K562 (cell line): ENCODE measurements around the gene LIPT2. TPM values are rescaled to one million over a fixed set of nuclear protein-coding genes. Genes with fewer than 3 reads are reported as not detected.

Experiments
- CBX5 ChIP-seq: IDR thresholded peaks from 2 replicates; pipeline ENCODE4 v1.6.1; 2014; ENCODE audit warnings: low read depth, borderline replicate concordance
- CCNT2 ChIP-seq: IDR thresholded peaks from 2 replicates; pipeline ENCODE4 v1.6.1; 2011; ENCODE audit warnings: borderline replicate concordance, low read depth, mild to moderate bottlenecking, moderate library complexity, mixed read lengths, low read length; ENCODE audit not compliant: insufficient read length; ENCODE audit errors: extremely low read depth
- E2F3 ChIP-seq: fragments of 250-450 bp; sonication (Bioruptor Pico); IDR thresholded peaks from 2 replicates; pipeline ENCODE4 v1.4.0; 2020; ENCODE audit warnings: mild to moderate bottlenecking
- EP300 ChIP-seq: IDR thresholded peaks from 2 replicates; pipeline ENCODE4 v1.6.1; 2012; ENCODE audit warnings: low read length, improper control_type of control experiment
- EZH2 ChIP-seq: IDR thresholded peaks from 2 replicates; pipeline ENCODE4 v1.6.1; 2012; ENCODE audit warnings: low read depth, mild to moderate bottlenecking, inconsistent platforms, low read length, borderline replicate concordance
- FOXA1 ChIP-seq: fragments of 450-650 bp; IDR thresholded peaks from 2 replicates; pipeline ENCODE4 v1.6.1; 2016; ENCODE audit warnings: mild to moderate bottlenecking, borderline replicate concordance
- GATAD2B ChIP-seq: fragments of 450-650 bp; IDR thresholded peaks from 2 replicates; pipeline ENCODE4 v1.6.1; 2017; ENCODE audit warnings: mild to moderate bottlenecking, borderline replicate concordance
- HES1 ChIP-seq: fragments of 450-650 bp; IDR thresholded peaks from 2 replicates; pipeline ENCODE4 v1.6.1; 2016; ENCODE audit warnings: low read depth, mild to moderate bottlenecking, moderate library complexity
- HSF4 ChIP-seq: fragments of 250-450 bp; sonication (Bioruptor Pico); IDR thresholded peaks from 2 replicates; pipeline ENCODE4 v2.1.2; 2022; ENCODE audit warnings: mild to moderate bottlenecking, moderate library complexity, borderline replicate concordance
- ILF3 ChIP-seq: fragments of 450-650 bp; IDR thresholded peaks from 2 replicates; pipeline ENCODE4 v1.6.1; 2018; ENCODE audit warnings: antibody characterized with exemption, mild to moderate bottlenecking, moderate library complexity, borderline replicate concordance
- JUN ChIP-seq, 2 experiments: sonication (generic) in 1 of 2; formaldehyde crosslinking in 1 of 2; IDR thresholded peaks; 2 replicates each; pipeline versions ENCODE4 v1.6.1 to v1.8.0; 2012 to 2022; ENCODE audit warnings: borderline replicate concordance in 2 of 2, mild to moderate bottlenecking in 2 of 2, improper control_type of control experiment in 1 of 2, low read depth in 1 of 2, low read length in 1 of 2, missing genetic modification reagents in 1 of 2
- MAFF ChIP-seq: IDR thresholded peaks from 2 replicates; pipeline ENCODE4 v1.6.1; 2012; ENCODE audit warnings: low read length, improper control_type of control experiment
- MAFK ChIP-seq: IDR thresholded peaks from 2 replicates; pipeline ENCODE4 v1.6.1; 2011; ENCODE audit warnings: low read length, improper control_type of control experiment
- NRF1 ChIP-seq, 2 experiments: fragments of 450-650 bp; IDR thresholded peaks in 1 of 2; conservative IDR thresholded peaks in 1 of 2; 2 replicates each; pipeline ENCODE4 v1.6.1; 2014; ENCODE audit warnings: mild to moderate bottlenecking in 2 of 2
- POLR2AphosphoS2 ChIP-seq: IDR thresholded peaks from 2 replicates; pipeline ENCODE4 v1.6.1; 2012; ENCODE audit warnings: low read length, improper control_type of control experiment
- RCOR1 ChIP-seq, 2 experiments: IDR thresholded peaks; 2 replicates each; pipeline ENCODE4 v1.6.1; 2012; ENCODE audit warnings: low read depth in 2 of 2, low read length in 2 of 2, borderline replicate concordance in 1 of 2, improper control_type of control experiment in 1 of 2
- SETDB1 ChIP-seq: IDR thresholded peaks from one replicate; pipeline ENCODE4 v1.6.1; 2012; ENCODE audit warnings: low read length, control low read depth, inconsistent platforms
- SFPQ ChIP-seq: fragments of 200-400 bp; formaldehyde crosslinking; IDR thresholded peaks from 2 replicates; pipeline ENCODE4 v1.6.1; 2017; ENCODE audit warnings: mild to moderate bottlenecking, low read depth, low read length, moderate library complexity
- SRF ChIP-seq, 2 experiments: fragments of 250-450, 450-650 bp in 1 of 2; sonication (Bioruptor Pico) in 1 of 2; sonication (generic) in 1 of 2; formaldehyde crosslinking; IDR thresholded peaks; 2 replicates each; pipeline versions ENCODE4 v1.5.0 to v1.5.1; 2020 to 2022; ENCODE audit warnings: mild to moderate bottlenecking in 1 of 2, missing genetic modification reagents in 1 of 2
- ZBTB26 ChIP-seq: fragments of 450-650 bp; formaldehyde crosslinking; IDR thresholded peaks from 2 replicates; pipeline ENCODE4 v1.4.0; 2022; ENCODE audit warnings: missing genetic modification characterization
- ZBTB7A ChIP-seq: IDR thresholded peaks from 2 replicates; pipeline ENCODE4 v1.6.1; 2011; ENCODE audit warnings: low read depth, mild to moderate bottlenecking, low read length, moderate library complexity, borderline replicate concordance; ENCODE audit not compliant: control insufficient read depth
- ZBTB9 ChIP-seq: fragments of 450-650 bp; formaldehyde crosslinking; IDR thresholded peaks from 2 replicates; pipeline ENCODE4 v1.4.0; 2020; ENCODE audit warnings: mild to moderate bottlenecking, moderate library complexity
- ZNF146 ChIP-seq: IDR thresholded peaks from one replicate; pipeline ENCODE4 v1.6.1; 2018; ENCODE audit warnings: missing compliant biosample characterization; ENCODE audit not compliant: unreplicated experiment
- ZNF175 ChIP-seq: fragments of 200-800 bp; sonication (Bioruptor generic); IDR thresholded peaks from 2 replicates; pipeline ENCODE4 v1.6.1; 2016; ENCODE audit warnings: low read depth, mild to moderate bottlenecking, missing genetic modification characterization, missing compliant biosample characterization
- ZNF431 ChIP-seq: sonication (generic); formaldehyde crosslinking; IDR thresholded peaks from 2 replicates; pipeline ENCODE4 v1.8.0; 2022; ENCODE audit warnings: mild to moderate bottlenecking, missing genetic modification reagents
- polyA plus RNA-seq, 8 experiments: library from polyadenylated mRNA; depleted of rRNA in 4 of 8; stranded (reverse) in 5 of 8; unstranded in 3 of 8; fragments of >200 nt; fragmentation: Nextera tagmentation in 2 of 8; fragmentation: Illumina TruSeq in 1 of 8; extraction: Ambion mirVana in 2 of 8; extraction: Trizol in 1 of 8; gene quantifications; 2 replicates each; pipeline versions ENCODE4 v1.2.1 to v1.2.3, GENCODE V29; 2011 to 2014; ENCODE audit warnings: inconsistent platforms in 1 of 8, missing spikeins in 1 of 8
- total RNA-seq, 7 experiments: library from RNA; depleted of rRNA in 6 of 7; stranded (reverse); fragments of >200 nt in 6 of 7; fragmentation: Illumina TruSeq in 2 of 7; extraction: Trizol in 2 of 7; gene quantifications; 2 replicates each; pipeline versions ENCODE4 v1.2.1 to v1.2.3, GENCODE V29; 2011 to 2021; ENCODE audit warnings: low replicate concordance in 1 of 7

The LIPT2 gene
- total and polyA plus RNA-seq, 9 of the 15 experiments (the other 6 are each of a cell fraction or from before 2014, with no cell fraction given), result 1.00 to 5.2 (median 3.5) TPM

- TF ChIP-seq SRF (CRISPR knock-in tag; IDR thresholded peaks at IDR 0.05), result peak; percentile 81 to 97
- TF ChIP-seq ZBTB9 (CRISPR knock-in tag), result no peak
- TF ChIP-seq ZNF175 (CRISPR knock-in tag), result no peak
- TF ChIP-seq FOXA1, result no peak
- TF ChIP-seq HSF4 (CRISPR knock-in tag), result no peak
- TF ChIP-seq MAFF, result no peak
- no peak for TF ChIP-seq SFPQ
- no peak for TF ChIP-seq E2F3 (CRISPR knock-in tag)
- TF ChIP-seq JUN (IDR thresholded peaks at IDR 0.05; ENCODE audit: borderline replicate concordance, low read depth, low read length), result no peak
- TF ChIP-seq JUN (CRISPR knock-in tag; IDR thresholded peaks at IDR 0.05; ENCODE audit: borderline replicate concordance), result no peak
- TF ChIP-seq ZBTB26 (CRISPR knock-in tag), result no peak
- TF ChIP-seq CCNT2, result no peak
- no peak for TF ChIP-seq ZBTB7A
- no peak for TF ChIP-seq HES1
- no peak for TF ChIP-seq MAFK
- TF ChIP-seq ZNF146 (CRISPR knock-in tag), result no peak
- TF ChIP-seq EP300, result peak; percentile 82
- TF ChIP-seq CBX5, result no peak
- TF ChIP-seq SETDB1, result no peak
- TF ChIP-seq ZNF431 (CRISPR knock-in tag), result no peak
- peak in 1 of 2 experiments; percentile 86; a peak in 3 of 4 replicates for TF ChIP-seq RCOR1 (IDR thresholded peaks at IDR 0.05; ENCODE audit: borderline replicate concordance in 1 of 2, low read depth in 2 of 2, low read length in 2 of 2)
- TF ChIP-seq NRF1 (conservative IDR thresholded peaks at IDR 0.05 in 1 of 2, IDR thresholded peaks at IDR 0.05 in 1 of 2), result no peak
- TF ChIP-seq EZH2, result no peak
- TF ChIP-seq POLR2AphosphoS2, result no peak
- no peak for TF ChIP-seq ILF3
- 0 out of 2 replicates have a peak, but pooled peaks have one; percentile 54 for TF ChIP-seq GATAD2B
These were observed 33.9 kb downstream of the LIPT2 start (continued) for GRCh38 chr11:74459584-74459983.
